ENCODE results near the gene DCC. TPM values are rescaled to one million over a fixed set of nuclear protein-coding genes. Genes with fewer than 3 reads are reported as not detected.

DCC gene
- total and polyA plus RNA-seq, 9 donors, result under 0.01 to 0.77 (median 0.30) TPM; not detected in 3

DNA sequence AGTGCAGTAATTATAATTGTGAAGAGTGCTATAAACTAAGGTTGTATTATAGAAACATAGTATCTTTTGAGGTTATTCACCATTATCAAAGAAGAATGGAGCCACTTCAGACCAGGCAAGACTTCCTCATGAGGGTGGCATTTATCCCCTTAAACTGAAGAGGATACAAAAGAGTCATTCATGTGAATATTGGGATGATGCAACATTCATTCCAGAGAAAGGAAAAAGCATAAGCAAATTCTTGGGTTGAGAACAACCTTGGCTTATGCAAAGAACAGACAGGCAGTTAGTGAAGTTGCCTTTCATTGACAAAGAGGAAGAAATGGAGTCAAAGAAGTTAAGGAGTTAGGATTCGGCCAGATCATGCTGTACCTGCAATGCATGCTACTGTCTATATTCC is 1201.9 kb downstream of the DCC start:
- no peaks in the 10 kb centered on the region for H3K36me3 ChIP-seq
- H3K4me1 ChIP-seq (ENCODE audit: insufficient read depth), result no peaks in the 10 kb centered on the region
- TF ChIP-seq EP300 (IDR thresholded peaks at IDR 0.05) (no peak), POLR2A (IDR thresholded peaks at IDR 0.05) (no peak)
- TF ChIP-seq, protein P1, sequence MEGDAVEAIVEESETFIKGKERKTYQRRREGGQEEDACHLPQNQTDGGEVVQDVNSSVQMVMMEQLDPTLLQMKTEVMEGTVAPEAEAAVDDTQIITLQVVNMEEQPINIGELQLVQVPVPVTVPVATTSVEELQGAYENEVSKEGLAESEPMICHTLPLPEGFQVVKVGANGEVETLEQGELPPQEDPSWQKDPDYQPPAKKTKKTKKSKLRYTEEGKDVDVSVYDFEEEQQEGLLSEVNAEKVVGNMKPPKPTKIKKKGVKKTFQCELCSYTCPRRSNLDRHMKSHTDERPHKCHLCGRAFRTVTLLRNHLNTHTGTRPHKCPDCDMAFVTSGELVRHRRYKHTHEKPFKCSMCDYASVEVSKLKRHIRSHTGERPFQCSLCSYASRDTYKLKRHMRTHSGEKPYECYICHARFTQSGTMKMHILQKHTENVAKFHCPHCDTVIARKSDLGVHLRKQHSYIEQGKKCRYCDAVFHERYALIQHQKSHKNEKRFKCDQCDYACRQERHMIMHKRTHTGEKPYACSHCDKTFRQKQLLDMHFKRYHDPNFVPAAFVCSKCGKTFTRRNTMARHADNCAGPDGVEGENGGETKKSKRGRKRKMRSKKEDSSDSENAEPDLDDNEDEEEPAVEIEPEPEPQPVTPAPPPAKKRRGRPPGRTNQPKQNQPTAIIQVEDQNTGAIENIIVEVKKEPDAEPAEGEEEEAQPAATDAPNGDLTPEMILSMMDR (IDR thresholded peaks at IDR 0.05), result no peak
- WGBS, 3 donors, result 82 to 97% (median 91%) methylated on average over 1 of the region's 1 CpG
- intact Hi-C loops (cut with DNase I), result no loop called here
- DNase-seq, result no peak
- H3K4me3 ChIP-seq, result no peak overlapping the region
- H3K27me3 ChIP-seq, result no peaks in the 10 kb centered on the region
- no peaks in the 10 kb centered on the region for H3K9me3 ChIP-seq
- no peak overlapping the region for H3K27ac ChIP-seq

DNA sequence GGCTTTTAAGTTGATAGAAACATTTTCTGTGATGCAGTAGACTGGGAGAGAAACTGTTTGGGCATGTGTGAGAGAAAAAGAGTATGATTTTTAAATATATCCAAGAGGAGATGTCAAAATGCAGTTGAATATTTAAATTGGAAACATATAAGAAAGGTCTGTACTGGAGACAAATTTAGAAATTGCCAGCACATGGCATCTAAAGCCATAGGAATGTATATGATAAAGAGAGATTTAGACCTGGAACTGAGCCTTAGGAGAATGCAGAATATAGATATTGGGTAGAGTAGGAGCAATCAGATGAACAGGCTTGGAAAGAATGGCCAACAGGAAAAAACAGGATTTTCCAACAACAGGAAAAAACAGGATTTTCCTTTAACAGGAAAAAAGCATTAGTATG is 1203.7 kb downstream of the DCC start:
- Histone ChIP-seq H3K4me3 (no peak overlapping the region), H3K36me3 (no peaks in the 10 kb centered on the region), H3K27ac (no peak overlapping the region), H3K27me3 (no peaks in the 10 kb centered on the region), H3K4me1 (ENCODE audit: insufficient read depth) (no peaks in the 10 kb centered on the region), H3K9me3 (no peaks in the 10 kb centered on the region)
- no peak for DNase-seq
- TF ChIP-seq EP300 (IDR thresholded peaks at IDR 0.05), result no peak
- TF ChIP-seq, protein P1 (IDR thresholded peaks at IDR 0.05), result no peak
- intact Hi-C loops (cut with DNase I), result no loop called here

GRCh38 chr18:53544917-53545316 is 1204.9 kb downstream of the DCC start:
- Histone ChIP-seq H3K4me3 (no peak overlapping the region), H3K27me3 (no peaks in the 10 kb centered on the region), H3K4me1 (ENCODE audit: insufficient read depth) (no peaks in the 10 kb centered on the region), H3K36me3 (no peaks in the 10 kb centered on the region), H3K9me3 (no peaks in the 10 kb centered on the region), H3K27ac (no peak overlapping the region)
- DNase-seq, result no peak
- intact Hi-C loops (cut with DNase I), result no loop called here
- 55 to 62% (median 55%) methylated on average over 3 of the region's 3 CpGs for WGBS, 3 donors
- TF ChIP-seq EP300 (IDR thresholded peaks at IDR 0.05), result no peak
- no peak for TF ChIP-seq POLR2A (IDR thresholded peaks at IDR 0.05)
- TF ChIP-seq, protein P1 (IDR thresholded peaks at IDR 0.05), result no peak

GRCh38 chr18:53551868-53552426 is 1212.0 kb downstream of the DCC start:
- TF ChIP-seq POLR2A (IDR thresholded peaks at IDR 0.05) (no peak), EP300 (IDR thresholded peaks at IDR 0.05) (no peak)
- TF ChIP-seq, protein P1 (IDR thresholded peaks at IDR 0.05), result no peak
- H3K4me3 ChIP-seq, result no peak overlapping the region
- 18 to 23% (median 20%) methylated on average over 8 of the region's 8 CpGs for WGBS, 3 donors

More at GRCh38 chr18:53551868-53552426, 1212.0 kb downstream of the DCC start:
- Histone ChIP-seq H3K36me3 (no peaks in the 10 kb centered on the region), H3K27ac (no peak overlapping the region), H3K4me1 (ENCODE audit: insufficient read depth) (no peaks in the 10 kb centered on the region), H3K9me3 (no peaks in the 10 kb centered on the region), H3K27me3 (no peaks in the 10 kb centered on the region)
- intact Hi-C loops (cut with DNase I), result no loop called here
- no peak for DNase-seq
